ENCODE data around the gene TAF1D.

Gene TAF1D

GRCh38 chr11:93746101-93746500 is 4.8 kb upstream of the TAF1D start:
- DNase-seq: no peak

DNA sequence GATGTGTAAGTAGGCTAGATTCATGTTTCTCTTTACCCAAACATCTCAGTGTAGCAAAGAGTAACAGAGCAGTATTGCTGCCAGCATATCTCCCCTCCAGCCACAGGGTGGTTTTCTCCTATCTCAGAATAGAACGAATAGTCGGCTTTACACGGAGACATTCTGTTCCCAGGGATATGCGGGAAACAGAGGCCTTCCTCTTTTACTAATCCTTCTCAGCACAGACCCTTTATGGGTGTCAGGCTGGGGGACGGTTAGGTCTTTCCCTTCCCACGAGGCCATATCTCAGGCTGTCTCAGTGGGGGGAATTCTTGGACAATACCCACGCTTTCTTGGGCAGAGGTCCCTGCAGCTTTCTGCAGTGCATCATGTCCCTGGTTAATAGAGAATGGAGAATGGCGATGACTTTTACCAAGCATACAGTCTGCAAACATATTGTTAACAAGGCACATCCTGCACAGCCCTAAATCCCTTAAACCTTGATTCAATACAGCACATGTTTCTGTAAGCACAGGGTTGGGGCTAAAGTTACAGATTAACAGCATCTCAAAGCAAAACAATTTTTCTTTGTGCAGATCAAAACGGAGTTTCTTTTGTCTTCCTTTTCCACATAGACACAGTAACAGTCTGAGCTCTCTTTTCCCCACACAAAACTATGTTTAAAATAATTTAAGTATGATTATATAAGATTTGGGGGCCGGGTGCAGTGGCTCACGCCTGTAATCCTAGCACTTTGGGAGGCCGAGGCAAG is 3.9 kb upstream of the TAF1D start:
- DNase-seq: peak; percentile 70

- DNase-seq: peak; percentile 39
These were observed 3.3 kb upstream of the TAF1D start for GRCh38 chr11:93744669-93745004.

- peak; percentile 21 for DNase-seq
These were observed 2.0 kb upstream of the TAF1D start for GRCh38 chr11:93743291-93743690.

GRCh38 chr11:93741882-93742226 is 559 bp upstream of the TAF1D start:
- peak; percentile 68 for DNase-seq

- peak; percentile 79 for DNase-seq
These were observed 583 bp downstream of the TAF1D start for GRCh38 chr11:93740730-93741093.

DNA sequence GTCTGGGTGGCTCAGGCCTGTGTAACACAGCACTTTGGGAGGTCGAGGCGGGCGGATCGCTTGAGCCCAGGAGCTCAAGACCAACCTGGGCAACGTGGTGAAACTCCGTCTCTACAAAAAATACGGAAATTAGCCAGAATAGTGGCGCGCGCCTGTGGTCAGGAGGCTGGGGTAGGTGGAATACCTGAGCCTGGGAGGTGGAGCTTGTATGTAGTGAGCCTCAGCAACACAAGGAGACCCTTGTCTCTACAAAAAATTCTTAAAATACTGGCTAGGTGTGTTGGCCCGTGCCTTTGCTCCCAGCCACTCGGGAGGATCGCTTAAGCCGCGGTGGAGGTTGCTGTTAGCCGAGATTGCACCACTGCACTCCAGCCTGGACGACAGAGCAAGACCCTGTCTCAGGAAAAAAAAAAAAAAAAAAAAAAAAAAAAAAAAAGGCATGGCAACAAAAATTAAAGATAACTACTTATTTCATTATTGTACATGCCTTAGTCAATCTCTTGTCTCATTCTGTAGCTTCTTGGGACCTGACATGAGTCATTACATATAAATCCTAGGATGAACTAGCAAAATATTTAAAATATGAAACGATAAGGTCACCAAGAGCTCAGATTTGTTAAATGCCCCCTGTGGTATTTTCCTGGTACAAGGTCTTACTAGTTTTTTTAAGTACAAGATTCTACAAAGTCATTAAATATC is 1.1 kb downstream of the TAF1D start:
- DNase-seq: peak; percentile 31

DNA sequence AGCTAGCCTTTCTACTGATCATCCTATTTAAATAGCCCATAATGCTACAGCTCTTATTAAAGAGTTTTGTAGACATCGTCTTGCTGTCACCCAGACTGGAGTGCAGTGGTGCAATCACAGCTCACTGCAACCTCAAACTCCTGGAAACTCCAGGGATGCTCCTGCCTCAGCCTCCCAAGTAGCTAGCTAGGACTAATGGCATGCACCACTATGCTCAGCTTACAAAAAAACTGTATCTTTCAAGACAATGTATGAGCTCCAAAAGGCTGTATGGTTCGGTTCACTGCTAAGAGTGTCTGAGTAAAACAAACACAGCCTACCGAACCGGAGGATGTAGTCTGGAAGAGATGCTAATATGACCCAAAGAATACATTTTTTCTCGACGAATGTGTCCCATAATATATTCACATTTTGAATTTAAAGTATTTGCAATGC is 2.6 kb downstream of the TAF1D start:
- DNase-seq: peak; percentile 2

- DNase-seq: peak; percentile 7
These were observed 3.2 kb downstream of the TAF1D start for GRCh38 chr11:93737904-93738612.

DNA sequence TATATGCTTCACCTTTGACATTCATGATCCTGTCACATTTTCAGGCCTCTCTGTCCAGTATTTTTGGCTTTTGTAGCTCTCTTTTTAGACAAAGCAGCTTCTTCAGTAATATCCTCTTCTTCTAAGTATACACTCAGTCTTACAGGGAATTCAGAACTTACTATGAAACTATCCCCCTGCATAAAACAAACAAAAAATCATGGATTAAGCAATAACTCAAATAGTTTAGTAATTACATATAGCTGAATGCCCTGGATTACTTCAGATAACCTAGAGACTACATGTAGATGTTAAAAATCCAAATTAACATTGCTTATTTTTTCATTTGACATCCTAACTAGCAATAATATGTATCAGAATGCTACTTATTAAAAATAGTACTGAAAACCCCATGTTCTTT is 5.2 kb downstream of the TAF1D start:
- no peak for DNase-seq

- peak; percentile 5 for DNase-seq
These were observed 5.7 kb downstream of the TAF1D start for GRCh38 chr11:93735627-93736026.

- peak; percentile 11 for DNase-seq
These were observed 6.7 kb downstream of the TAF1D start for GRCh38 chr11:93734427-93735222.

DNA sequence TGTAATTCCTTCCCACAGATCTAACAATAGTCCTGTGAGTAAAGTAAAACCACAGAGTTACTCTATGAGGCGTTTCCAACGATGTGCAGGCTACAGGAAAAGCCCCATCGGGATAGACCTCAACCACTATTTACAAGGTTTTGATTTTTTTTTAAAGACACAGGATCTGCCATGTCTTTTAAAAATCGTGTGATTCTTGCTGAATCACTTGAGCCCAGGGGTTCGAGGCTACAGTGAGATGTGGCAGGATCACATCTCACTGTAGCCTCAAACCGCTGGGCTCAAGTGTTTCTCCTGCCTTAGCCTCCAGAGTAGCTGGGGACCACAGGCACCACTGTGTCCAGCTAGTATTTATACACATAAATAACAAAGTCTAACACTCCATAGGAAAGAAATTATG is 7.8 kb downstream of the TAF1D start:
- DNase-seq: no peak

DNA sequence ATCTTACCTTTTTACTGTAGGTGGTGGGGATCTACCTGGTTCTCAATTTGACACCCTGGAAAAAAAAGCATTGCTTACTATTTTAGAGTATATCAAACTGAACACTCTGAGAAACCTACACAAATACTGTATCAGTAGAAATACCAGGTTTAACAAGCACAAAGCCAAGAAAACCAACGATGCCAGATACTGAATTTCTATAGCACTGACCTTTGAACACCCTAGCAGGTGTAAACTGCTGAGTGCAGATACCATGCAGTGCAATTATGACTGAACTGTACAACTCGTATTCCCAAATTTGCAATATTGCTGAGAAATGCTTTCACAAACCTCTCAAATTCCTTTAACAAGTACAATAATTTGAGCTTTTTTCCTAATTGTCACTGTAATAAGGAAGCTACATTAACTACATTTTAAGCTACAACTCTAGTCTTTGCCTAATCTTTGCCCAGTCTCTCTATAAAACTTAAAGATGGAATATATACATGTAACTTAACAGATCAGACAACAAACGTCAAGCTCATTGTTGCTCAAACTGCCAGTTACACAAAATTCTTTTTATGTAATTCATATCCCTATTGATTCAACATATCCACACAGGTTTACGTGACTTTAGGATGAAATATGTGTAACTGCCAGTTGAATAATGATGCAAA is 8.9 kb downstream of the TAF1D start:
- no peak for DNase-seq

GRCh38 chr11:93730108-93731107 is 10.9 kb downstream of the TAF1D start:
- no peak for DNase-seq

DNA sequence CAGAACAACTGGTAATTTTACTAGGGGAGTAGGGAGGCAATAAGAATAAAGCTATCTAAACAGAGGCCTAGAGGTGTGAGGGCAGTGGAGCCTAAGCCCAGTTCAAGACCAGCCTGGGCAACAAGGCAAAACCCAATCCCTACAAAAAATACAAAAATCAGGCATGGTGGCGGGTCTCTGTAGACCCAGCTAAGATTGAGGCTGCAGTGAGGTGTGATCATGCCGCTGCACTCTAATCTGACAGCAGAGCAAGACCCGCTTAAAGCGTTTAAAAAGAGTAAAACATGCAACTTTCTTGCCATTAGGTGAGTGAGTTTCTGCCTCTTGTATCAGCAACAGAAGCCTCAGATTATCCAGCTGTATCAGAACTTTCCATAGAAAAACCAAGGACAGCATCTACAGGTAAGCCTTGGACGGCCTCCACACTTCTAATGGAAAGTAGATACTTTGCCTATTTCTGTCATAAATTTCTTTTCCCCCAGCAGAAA is 12.1 kb downstream of the TAF1D start:
- DNase-seq: peak; percentile 38

GRCh38 chr11:93728792-93729128 is 12.5 kb downstream of the TAF1D start:
- peak; percentile 38 for DNase-seq

DNA sequence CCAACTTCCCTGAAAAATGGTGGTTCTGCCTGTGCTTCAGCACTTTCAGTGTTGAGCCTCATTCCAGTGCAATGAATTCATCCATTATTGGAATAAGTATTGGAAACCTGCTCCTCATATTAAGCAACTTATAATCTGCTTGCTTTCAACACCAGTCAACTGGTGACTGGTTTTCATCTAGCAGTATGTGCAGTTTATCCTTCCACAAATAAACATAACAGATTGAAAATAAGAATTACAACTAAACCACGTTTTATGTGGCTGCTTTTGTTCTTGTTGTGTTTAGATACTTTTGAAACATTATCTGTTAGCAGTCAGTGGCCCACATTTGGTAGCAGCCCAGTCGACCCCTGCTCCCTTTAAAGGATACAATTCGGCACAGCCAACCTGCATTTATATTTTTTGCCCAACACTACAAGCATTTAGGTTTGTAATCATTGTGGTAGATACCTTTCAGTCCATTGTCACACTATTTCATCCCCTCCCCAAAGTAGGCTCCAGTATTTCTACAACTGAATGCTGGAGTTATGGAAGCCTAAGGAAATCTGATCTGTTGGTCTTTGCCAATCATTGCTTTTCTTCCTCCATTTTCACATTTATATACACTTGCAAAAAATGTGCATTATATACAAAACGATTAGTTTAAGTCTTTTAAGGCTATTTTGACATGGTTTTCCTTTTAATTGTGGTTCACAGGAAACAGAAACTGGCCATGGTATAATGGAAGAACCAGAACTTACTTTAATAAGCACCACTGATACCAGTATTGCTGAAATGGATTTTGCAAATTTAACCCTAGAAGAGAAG is 13.1 kb downstream of the TAF1D start:
- DNase-seq: peak; percentile 8

DNA sequence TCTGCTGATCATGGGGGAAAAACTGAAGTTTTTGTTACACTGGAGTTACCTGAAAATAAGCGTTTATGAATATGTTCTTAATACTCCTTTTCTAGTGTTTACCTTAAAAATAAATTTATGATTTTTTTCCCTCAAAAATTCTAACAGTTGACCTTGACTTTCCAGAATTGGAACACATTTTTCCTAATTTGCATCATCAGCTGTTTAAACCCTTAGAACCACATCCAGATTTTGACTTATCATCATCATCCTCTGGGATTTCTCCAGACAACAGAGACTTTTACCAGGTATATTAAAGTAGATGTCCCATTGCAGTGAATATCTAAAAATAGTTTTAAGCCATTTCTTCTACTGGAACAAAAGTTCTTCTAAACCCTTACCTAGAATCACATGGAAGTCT is 17.2 kb downstream of the TAF1D start:
- no peak for DNase-seq

DNA sequence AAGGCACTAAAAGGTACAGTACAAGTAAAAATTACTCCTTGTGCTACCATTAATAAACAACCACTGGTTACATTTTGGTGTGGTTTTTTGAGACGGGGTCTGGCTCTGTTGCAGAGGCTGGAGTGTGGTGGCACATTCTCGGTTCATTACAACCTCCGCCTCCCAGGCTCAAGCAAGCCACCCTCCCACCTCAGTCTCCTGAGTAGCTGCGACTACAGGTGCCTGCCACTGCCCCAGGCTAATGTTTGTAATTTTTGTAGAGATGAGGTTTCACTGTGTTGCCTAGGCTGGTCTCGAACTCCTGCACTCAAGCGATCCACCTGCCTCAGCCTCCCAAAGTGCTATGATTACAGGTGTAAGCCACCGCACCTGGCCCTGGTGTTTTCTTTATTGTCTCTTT is 20.8 kb downstream of the TAF1D start:
- DNase-seq: no peak

GRCh38 chr11:93719310-93719709 is 22.0 kb downstream of the TAF1D start:
- DNase-seq: no peak
